ENCODE data around the gene PRR13.

The PRR13 gene

GRCh38 chr12:53461591-53461990, 20.1 kb downstream of the PRR13 start:
- H3K4me3 ChIP-seq (ENCODE audit: low read depth in 1 of 2, low read length in 2 of 2), result no peak overlapping the region
- peaks cover 8 to 54% of the 10 kb centered on the region in 2 donors for H3K4me1 ChIP-seq (ENCODE audit: control insufficient read depth in 1 of 2, insufficient read depth in 2 of 2, low read length in 2 of 2)
- H3K36me3 ChIP-seq (ENCODE audit: control insufficient read depth in 1 of 2, insufficient read depth in 2 of 2, low read length in 2 of 2), result peaks cover 85 to 99% of the 10 kb centered on the region in 2 donors
- H3K27me3 ChIP-seq (ENCODE audit: low read depth, low read length), result no peaks in the 10 kb centered on the region
- H3K9me3 ChIP-seq (ENCODE audit: control insufficient read depth in 1 of 2, low read length in 2 of 2), result no peaks in the 10 kb centered on the region
- H3K27ac ChIP-seq (ENCODE audit: low read length), result no peak overlapping the region

- Histone ChIP-seq H3K4me3 (ENCODE audit: low read depth in 1 of 2, low read length in 2 of 2) (no peak overlapping the region), H3K27me3 (ENCODE audit: low read depth, low read length) (no peaks in the 10 kb centered on the region), H3K27ac (ENCODE audit: low read length) (no peak overlapping the region), H3K4me1 (ENCODE audit: control insufficient read depth in 1 of 2, insufficient read depth in 2 of 2, low read length in 2 of 2) (peaks cover 8 to 54% of the 10 kb centered on the region in 2 donors), H3K36me3 (ENCODE audit: control insufficient read depth in 1 of 2, insufficient read depth in 2 of 2, low read length in 2 of 2) (peaks cover 89 to 99% of the 10 kb centered on the region in 2 donors), H3K9me3 (ENCODE audit: control insufficient read depth in 1 of 2, low read length in 2 of 2) (no peaks in the 10 kb centered on the region)
Observed at GRCh38 chr12:53462935-53463334, 21.4 kb downstream of the PRR13 start.

GRCh38 chr12:53463802-53464560, 22.4 kb downstream of the PRR13 start:
- Histone ChIP-seq H3K27me3 (ENCODE audit: low read depth, low read length) (no peaks in the 10 kb centered on the region), H3K4me1 (ENCODE audit: control insufficient read depth in 1 of 2, insufficient read depth in 2 of 2, low read length in 2 of 2) (peaks cover 8 to 54% of the 10 kb centered on the region in 2 donors), H3K27ac (ENCODE audit: low read length) (no peak overlapping the region), H3K9me3 (ENCODE audit: control insufficient read depth in 1 of 2, low read length in 2 of 2) (no peaks in the 10 kb centered on the region), H3K4me3 (ENCODE audit: low read depth in 1 of 2, low read length in 2 of 2) (no peak overlapping the region), H3K36me3 (ENCODE audit: control insufficient read depth in 1 of 2, insufficient read depth in 2 of 2, low read length in 2 of 2) (peaks cover 94 to 99% of the 10 kb centered on the region in 2 donors)

GRCh38 chr12:53464685-53465418, 23.3 kb downstream of the PRR13 start:
- Histone ChIP-seq H3K4me1 (ENCODE audit: control insufficient read depth in 1 of 2, insufficient read depth in 2 of 2, low read length in 2 of 2) (peaks cover 8 to 47% of the 10 kb centered on the region in 2 donors), H3K9me3 (ENCODE audit: control insufficient read depth in 1 of 2, low read length in 2 of 2) (no peaks in the 10 kb centered on the region), H3K27ac (ENCODE audit: low read length) (no peak overlapping the region), H3K27me3 (ENCODE audit: low read depth, low read length) (no peaks in the 10 kb centered on the region), H3K36me3 (ENCODE audit: control insufficient read depth in 1 of 2, insufficient read depth in 2 of 2, low read length in 2 of 2) (peaks cover 93 to 98% of the 10 kb centered on the region in 2 donors), H3K4me3 (ENCODE audit: low read depth in 1 of 2, low read length in 2 of 2) (no peak overlapping the region)

- Histone ChIP-seq H3K36me3 (ENCODE audit: control insufficient read depth in 1 of 2, insufficient read depth in 2 of 2, low read length in 2 of 2) (peaks cover 89 to 98% of the 10 kb centered on the region in 2 donors), H3K9me3 (ENCODE audit: control insufficient read depth in 1 of 2, low read length in 2 of 2) (no peaks in the 10 kb centered on the region), H3K4me3 (ENCODE audit: low read depth in 1 of 2, low read length in 2 of 2) (no peak overlapping the region), H3K27ac (ENCODE audit: low read length) (no peak overlapping the region), H3K27me3 (ENCODE audit: low read depth, low read length) (no peaks in the 10 kb centered on the region), H3K4me1 (ENCODE audit: control insufficient read depth in 1 of 2, insufficient read depth in 2 of 2, low read length in 2 of 2) (peaks cover 8 to 39% of the 10 kb centered on the region in 2 donors)
Observed at GRCh38 chr12:53465679-53466078, 24.1 kb downstream of the PRR13 start.

- no peaks in the 10 kb centered on the region for H3K9me3 ChIP-seq (ENCODE audit: control insufficient read depth in 1 of 2, low read length in 2 of 2)
- H3K36me3 ChIP-seq (ENCODE audit: control insufficient read depth in 1 of 2, insufficient read depth in 2 of 2, low read length in 2 of 2), result peaks cover 85 to 96% of the 10 kb centered on the region in 2 donors
- H3K4me3 ChIP-seq (ENCODE audit: low read depth in 1 of 2, low read length in 2 of 2), result no peak overlapping the region
- H3K27me3 ChIP-seq (ENCODE audit: low read depth, low read length), result no peaks in the 10 kb centered on the region
- peaks cover 2 to 30% of the 10 kb centered on the region in 2 donors for H3K4me1 ChIP-seq (ENCODE audit: control insufficient read depth in 1 of 2, insufficient read depth in 2 of 2, low read length in 2 of 2)
- no peak overlapping the region for H3K27ac ChIP-seq (ENCODE audit: low read length)
Observed at GRCh38 chr12:53466640-53467039, 25.1 kb downstream of the PRR13 start.

- Histone ChIP-seq H3K4me1 (ENCODE audit: control insufficient read depth in 1 of 2, insufficient read depth in 2 of 2, low read length in 2 of 2) (peaks cover 1 to 30% of the 10 kb centered on the region in 2 donors), H3K9me3 (ENCODE audit: control insufficient read depth in 1 of 2, low read length in 2 of 2) (no peaks in the 10 kb centered on the region), H3K36me3 (ENCODE audit: control insufficient read depth in 1 of 2, insufficient read depth in 2 of 2, low read length in 2 of 2) (peaks cover 85 to 97% of the 10 kb centered on the region in 2 donors), H3K4me3 (ENCODE audit: low read depth in 1 of 2, low read length in 2 of 2) (no peak overlapping the region), H3K27me3 (ENCODE audit: low read depth, low read length) (no peaks in the 10 kb centered on the region), H3K27ac (ENCODE audit: low read length) (no peak overlapping the region)
Observed at GRCh38 chr12:53467082-53467481, 25.5 kb downstream of the PRR13 start.

GRCh38 chr12:53467880-53468279, 26.3 kb downstream of the PRR13 start:
- Histone ChIP-seq H3K27ac (ENCODE audit: low read length) (no peak overlapping the region), H3K36me3 (ENCODE audit: control insufficient read depth in 1 of 2, insufficient read depth in 2 of 2, low read length in 2 of 2) (peaks cover 85 to 97% of the 10 kb centered on the region in 2 donors), H3K9me3 (ENCODE audit: control insufficient read depth in 1 of 2, low read length in 2 of 2) (no peaks in the 10 kb centered on the region)

GRCh38 chr12:53468282-53468681, 26.7 kb downstream of the PRR13 start:
- H3K4me3 ChIP-seq (ENCODE audit: low read depth in 1 of 2, low read length in 2 of 2), result no peak overlapping the region
- H3K36me3 ChIP-seq (ENCODE audit: control insufficient read depth in 1 of 2, insufficient read depth in 2 of 2, low read length in 2 of 2), result peaks cover 82 to 97% of the 10 kb centered on the region in 2 donors
- no peaks in the 10 kb centered on the region for H3K27me3 ChIP-seq (ENCODE audit: low read depth, low read length)
- no peak overlapping the region for H3K27ac ChIP-seq (ENCODE audit: low read length)
- H3K4me1 ChIP-seq (ENCODE audit: control insufficient read depth in 1 of 2, insufficient read depth in 2 of 2, low read length in 2 of 2), result peaks cover 3 to 31% of the 10 kb centered on the region in 2 donors
- H3K9me3 ChIP-seq (ENCODE audit: control insufficient read depth in 1 of 2, low read length in 2 of 2), result no peaks in the 10 kb centered on the region

More at GRCh38 chr12:53467880-53468279, 26.3 kb downstream of the PRR13 start:
- Histone ChIP-seq H3K4me1 (ENCODE audit: control insufficient read depth in 1 of 2, insufficient read depth in 2 of 2, low read length in 2 of 2) (peaks cover 3 to 30% of the 10 kb centered on the region in 2 donors), H3K4me3 (ENCODE audit: low read depth in 1 of 2, low read length in 2 of 2) (no peak overlapping the region), H3K27me3 (ENCODE audit: low read depth, low read length) (no peaks in the 10 kb centered on the region)

GRCh38 chr12:53472056-53472582, 30.6 kb downstream of the PRR13 start:
- H3K4me1 ChIP-seq (ENCODE audit: control insufficient read depth in 1 of 2, insufficient read depth in 2 of 2, low read length in 2 of 2), result peaks cover 3 to 52% of the 10 kb centered on the region in 2 donors
- H3K9me3 ChIP-seq (ENCODE audit: control insufficient read depth in 1 of 2, low read length in 2 of 2), result no peaks in the 10 kb centered on the region
- H3K36me3 ChIP-seq (ENCODE audit: control insufficient read depth in 1 of 2, insufficient read depth in 2 of 2, low read length in 2 of 2), result peaks cover 83 to 92% of the 10 kb centered on the region in 2 donors
- no peak overlapping the region for H3K4me3 ChIP-seq (ENCODE audit: low read depth in 1 of 2, low read length in 2 of 2)
- peak overlapping the region; percentile 7 for H3K27ac ChIP-seq (ENCODE audit: low read length)
- H3K27me3 ChIP-seq (ENCODE audit: low read depth, low read length), result no peaks in the 10 kb centered on the region

GRCh38 chr12:53474077-53474476, 32.5 kb downstream of the PRR13 start:
- no peak overlapping the region for H3K27ac ChIP-seq (ENCODE audit: low read length)
- H3K9me3 ChIP-seq (ENCODE audit: control insufficient read depth in 1 of 2, low read length in 2 of 2), result no peaks in the 10 kb centered on the region
- peaks cover 3 to 52% of the 10 kb centered on the region in 2 donors for H3K4me1 ChIP-seq (ENCODE audit: control insufficient read depth in 1 of 2, insufficient read depth in 2 of 2, low read length in 2 of 2)
- H3K36me3 ChIP-seq (ENCODE audit: control insufficient read depth in 1 of 2, insufficient read depth in 2 of 2, low read length in 2 of 2), result peaks cover 74 to 79% of the 10 kb centered on the region in 2 donors
- H3K4me3 ChIP-seq (ENCODE audit: low read depth in 1 of 2, low read length in 2 of 2), result no peak overlapping the region
- no peaks in the 10 kb centered on the region for H3K27me3 ChIP-seq (ENCODE audit: low read depth, low read length)
